Measurements from ENCODE around the gene TRIM4. TPM values are rescaled to one million over a fixed set of nuclear protein-coding genes. Genes with fewer than 3 reads are reported as not detected.
"Not testable (repeated sequence)": the region's sequence is repeated elsewhere in the genome, so short reads cannot be mapped to it uniquely, and the experiment has no call there.

TRIM4 gene
- total RNA-seq, 4 donors from 2014 or later, result 20.9 to 43.3 (median 39.6) TPM

- Histone ChIP-seq H3K4me1 (no peaks in the 10 kb centered on the region), H3K36me3 (no peaks in the 10 kb centered on the region), H3K9me3 (no peaks in the 10 kb centered on the region), H3K27ac (no peak overlapping the region), H3K4me3 (no peak overlapping the region), H3K27me3 (peaks cover 31% of the 10 kb centered on the region)
- WGBS, 2 donors (ENCODE audit: low coverage in 1 of 2), result 66 to 90% methylated on average over 2 to 4 of the region's 4 CpGs
- TF ChIP-seq POLR2AphosphoS5 (IDR thresholded peaks at IDR 0.05) (no peak), CTCF (IDR thresholded peaks at IDR 0.05) (no peak), POLR2A (IDR thresholded peaks at IDR 0.05) (no peak)
- DNase-seq, result no peak
- in situ Hi-C loops (cut with MboI; ENCODE audit: low pct_ligation_motif_present in 1 of 4, low pct_unique_long_range_greater_than_20kb in 1 of 4, low sequenced_read_pairs in 3 of 4) (no loop called here), intact Hi-C loops (cut with DNase I; ENCODE audit: low total_unique reads) (no loop called here)
Measured at GRCh38 chr7:99944497-99945070, 25.3 kb upstream of the TRIM4 start.

- Histone ChIP-seq H3K36me3 (no peaks in the 10 kb centered on the region), H3K4me3 (no peak overlapping the region), H3K4me1 (no peaks in the 10 kb centered on the region), H3K27ac (no peak overlapping the region), H3K9me3 (no peaks in the 10 kb centered on the region), H3K27me3 (peaks cover 39% of the 10 kb centered on the region)
- in situ Hi-C loops (cut with MboI; ENCODE audit: low pct_ligation_motif_present in 1 of 4, low pct_unique_long_range_greater_than_20kb in 1 of 4, low sequenced_read_pairs in 3 of 4) (no loop called here), intact Hi-C loops (cut with DNase I; ENCODE audit: low total_unique reads) (no loop called here)
- WGBS, 2 donors (ENCODE audit: low coverage in 1 of 2), result 49 to 74% methylated on average over 6 to 14 of the region's 14 CpGs
- TF ChIP-seq EP300 (IDR thresholded peaks at IDR 0.05; ENCODE audit: low read depth) (no peak), POLR2AphosphoS5 (IDR thresholded peaks at IDR 0.05) (no peak), POLR2A (IDR thresholded peaks at IDR 0.05) (no peak), CTCF (IDR thresholded peaks at IDR 0.05) (no peak)
- DNase-seq, result no peak
Measured at GRCh38 chr7:99943641-99944496, 24.5 kb upstream of the TRIM4 start.

- no peaks in the 10 kb centered on the region for H3K36me3 ChIP-seq
- H3K4me3 ChIP-seq, result no peak overlapping the region
- 84 to 89% methylated on average over 2 of the region's 2 CpGs for WGBS, 2 donors (ENCODE audit: low coverage in 1 of 2)
- DNase-seq, result no peak
- in situ Hi-C loops (cut with MboI; ENCODE audit: low pct_ligation_motif_present in 1 of 4, low pct_unique_long_range_greater_than_20kb in 1 of 4, low sequenced_read_pairs in 3 of 4) (no loop called here), intact Hi-C loops (cut with DNase I; ENCODE audit: low total_unique reads) (no loop called here)
- no peak for TF ChIP-seq POLR2AphosphoS5 (IDR thresholded peaks at IDR 0.05)
- no peak for TF ChIP-seq CTCF (IDR thresholded peaks at IDR 0.05)
- no peak for TF ChIP-seq EP300 (IDR thresholded peaks at IDR 0.05; ENCODE audit: low read depth)
- TF ChIP-seq POLR2A (IDR thresholded peaks at IDR 0.05), result no peak
- H3K4me1 ChIP-seq, result no peaks in the 10 kb centered on the region
- H3K9me3 ChIP-seq, result peaks cover 7 to 10% of the 10 kb centered on the region in 2 donors
- no peak overlapping the region for H3K27ac ChIP-seq
- H3K27me3 ChIP-seq, result peaks cover 77% of the 10 kb centered on the region
Measured at GRCh38 chr7:99938296-99938695, 19.0 kb upstream of the TRIM4 start.

GRCh38 chr7:99935009-99935408 lies 15.7 kb upstream of the TRIM4 start:
- intact Hi-C loops (cut with DNase I; ENCODE audit: low total_unique reads); in situ Hi-C loops (cut with MboI; ENCODE audit: low pct_ligation_motif_present in 1 of 4, low pct_unique_long_range_greater_than_20kb in 1 of 4, low sequenced_read_pairs in 3 of 4): not testable (repeated sequence)
- 36 to 37% methylated on average over 2 to 4 of the region's 4 CpGs for WGBS, 2 donors (ENCODE audit: low coverage in 1 of 2)

More at GRCh38 chr7:99935009-99935408, 15.7 kb upstream of the TRIM4 start:
- H3K36me3 ChIP-seq, H3K4me3 ChIP-seq, H3K27ac ChIP-seq, DNase-seq, H3K9me3 ChIP-seq, H3K4me1 ChIP-seq: not testable (repeated sequence)
- peaks cover 53% of the 10 kb centered on the region for H3K27me3 ChIP-seq
